K562 (cell line): ENCODE measurements around the gene KIF17. TPM values are rescaled to one million over a fixed set of nuclear protein-coding genes. Genes with fewer than 3 reads are reported as not detected.

ENCODE experiments used
- C11orf30 ChIP-seq: fragments of 450-650 bp; IDR thresholded peaks from 2 replicates; pipeline ENCODE4 v1.6.1; 2016; ENCODE audit warnings: low read depth, mild to moderate bottlenecking
- CBFA2T3 ChIP-seq: fragments of 450-650 bp; IDR thresholded peaks from 2 replicates; pipeline ENCODE4 v1.6.1; 2017
- CREM ChIP-seq: IDR thresholded peaks from 2 replicates; pipeline ENCODE4 v1.6.1; 2014; ENCODE audit warnings: antibody characterized with exemption, low read depth
- E2F3 ChIP-seq: fragments of 250-450 bp; sonication (Bioruptor Pico); IDR thresholded peaks from 2 replicates; pipeline ENCODE4 v1.4.0; 2020; ENCODE audit warnings: mild to moderate bottlenecking
- EP400 ChIP-seq: fragments of 450-650 bp; IDR thresholded peaks from 2 replicates; pipeline ENCODE4 v1.6.1; 2017; ENCODE audit warnings: antibody characterized with exemption, mild to moderate bottlenecking, moderate library complexity
- ETV6 ChIP-seq, 3 experiments: fragments of 150-350 bp in 1 of 3; sonication (generic) in 1 of 3; formaldehyde crosslinking in 1 of 3; IDR thresholded peaks; 2 replicates each; pipeline versions ENCODE4 v1.6.1 to v1.8.0; 2014 to 2022; ENCODE audit warnings: borderline replicate concordance in 2 of 3, low read depth in 2 of 3, antibody characterized with exemption in 1 of 3, low read length in 1 of 3, mild to moderate bottlenecking in 1 of 3, missing genetic modification reagents in 1 of 3
- HNRNPLL ChIP-seq: fragments of 200-400 bp; formaldehyde crosslinking; IDR thresholded peaks from 2 replicates; pipeline ENCODE4 v1.6.1; 2017; ENCODE audit warnings: low read length, low read depth, mild to moderate bottlenecking; ENCODE audit not compliant: poor library complexity, severe bottlenecking
- HOXB6 ChIP-seq: fragments of 250-450 bp; sonication (Bioruptor Pico); IDR thresholded peaks from 2 replicates; pipeline ENCODE4 v1.5.1; 2022; ENCODE audit warnings: mild to moderate bottlenecking, borderline replicate concordance
- LARP7 ChIP-seq: fragments of 450-650 bp; IDR thresholded peaks from 2 replicates; pipeline ENCODE4 v1.6.1; 2016
- MYBL2 ChIP-seq, 2 experiments: fragments of 450-650 bp in 1 of 2; sonication (generic) in 1 of 2; formaldehyde crosslinking in 1 of 2; IDR thresholded peaks; 2 replicates each; pipeline versions ENCODE4 v1.6.1 to v1.8.1; 2017 to 2022; ENCODE audit warnings: borderline replicate concordance in 1 of 2, inconsistent platforms in 1 of 2, low read depth in 1 of 2, mild to moderate bottlenecking in 1 of 2, missing genetic modification reagents in 1 of 2, moderate library complexity in 1 of 2
- NKRF ChIP-seq: fragments of 450-650 bp; IDR thresholded peaks from 2 replicates; pipeline ENCODE4 v1.6.1; 2016; ENCODE audit warnings: borderline replicate concordance
- PRDM10 ChIP-seq: fragments of 450-650 bp; IDR thresholded peaks from 2 replicates; pipeline ENCODE4 v1.6.1; 2018; ENCODE audit not compliant: partially characterized antibody
- RFX7 ChIP-seq: fragments of 250-450 bp; sonication (Bioruptor Pico); IDR thresholded peaks from 2 replicates; pipeline ENCODE4 v1.5.1; 2021; ENCODE audit warnings: mild to moderate bottlenecking
- RHOXF2B ChIP-seq: fragments of 250-450 bp; sonication (Bioruptor Pico); conservative IDR thresholded peaks from 2 replicates; pipeline ENCODE4 v1.5.1; 2021
- SAFB2 ChIP-seq: fragments of 200-400 bp; formaldehyde crosslinking; IDR thresholded peaks from 2 replicates; pipeline ENCODE4 v1.6.1; 2018; ENCODE audit warnings: borderline replicate concordance, low read length, low read depth, moderate library complexity; ENCODE audit not compliant: severe bottlenecking
- SNRNP70 ChIP-seq: fragments of 200-400 bp; formaldehyde crosslinking; optimal IDR thresholded peaks from 2 replicates; pipeline ENCODE3; 2017; ENCODE audit warnings: low read depth, low read length
- TBL1XR1 ChIP-seq, 2 experiments: IDR thresholded peaks; 2 replicates each; pipeline ENCODE4 v1.6.1; 2012; ENCODE audit warnings: improper control_type of control experiment in 2 of 2, low read length in 2 of 2, mild to moderate bottlenecking in 1 of 2
- TRIM25 ChIP-seq: fragments of 450-650 bp; IDR thresholded peaks from 2 replicates; pipeline ENCODE4 v1.7.0; 2016; ENCODE audit warnings: borderline replicate concordance
- ZNF280A ChIP-seq: fragments of 450-650 bp; IDR thresholded peaks from 2 replicates; pipeline ENCODE4 v1.6.1; 2018; ENCODE audit warnings: mild to moderate bottlenecking, low read depth; ENCODE audit not compliant: partially characterized antibody
- ZNF717 ChIP-seq: fragments of 250-450 bp; sonication (Bioruptor Pico); IDR thresholded peaks from 2 replicates; pipeline ENCODE4 v1.5.0; 2021
- polyA plus RNA-seq, 8 experiments: library from polyadenylated mRNA; depleted of rRNA in 4 of 8; stranded (reverse) in 5 of 8; unstranded in 3 of 8; fragments of >200 nt; fragmentation: Nextera tagmentation in 2 of 8; fragmentation: Illumina TruSeq in 1 of 8; extraction: Ambion mirVana in 2 of 8; extraction: Trizol in 1 of 8; gene quantifications; 2 replicates each; pipeline versions ENCODE4 v1.2.1 to v1.2.3, GENCODE V29; 2011 to 2014; ENCODE audit warnings: inconsistent platforms in 1 of 8, missing spikeins in 1 of 8
- total RNA-seq, 7 experiments: library from RNA; depleted of rRNA in 6 of 7; stranded (reverse); fragments of >200 nt in 6 of 7; fragmentation: Illumina TruSeq in 2 of 7; extraction: Trizol in 2 of 7; gene quantifications; 2 replicates each; pipeline versions ENCODE4 v1.2.1 to v1.2.3, GENCODE V29; 2011 to 2021; ENCODE audit warnings: low replicate concordance in 1 of 7

The KIF17 gene
- total and polyA plus RNA-seq, 9 of the 15 experiments (the other 6 are each of a cell fraction or from before 2014, with no cell fraction given) = 0.04 to 0.47 (median 0.18) TPM; not detected in 5

GRCh38 chr1:20630729-20631128, 87.1 kb downstream of the KIF17 start (continued):
- TF ChIP-seq SAFB2 (no peak), TRIM25 (no peak), NKRF (no peak), CREM (0 out of 2 replicates have a peak, but pooled peaks have one; percentile 17), CBFA2T3 (no peak), HNRNPLL (no peak), ETV6 (IDR thresholded peaks at IDR 0.05; ENCODE audit: borderline replicate concordance in 1 of 2, low read depth in 2 of 2, low read length in 1 of 2) (no peak), ETV6 (CRISPR knock-in tag; IDR thresholded peaks at IDR 0.05; ENCODE audit: borderline replicate concordance) (no peak), LARP7 (no peak), ZNF280A (peak; percentile 22), RHOXF2B (CRISPR knock-in tag) (no peak), TBL1XR1 (IDR thresholded peaks at IDR 0.05; ENCODE audit: low read length in 2 of 2) (no peak), RFX7 (CRISPR knock-in tag) (no peak), PRDM10 (no peak), SNRNP70 (no peak), MYBL2 (IDR thresholded peaks at IDR 0.05; ENCODE audit: low read depth) (no peak), MYBL2 (CRISPR knock-in tag; IDR thresholded peaks at IDR 0.05; ENCODE audit: borderline replicate concordance) (no peak), C11orf30 (peak; percentile 100), EP400 (peak; percentile 48; the same call in 1 of the 2 replicates), HOXB6 (CRISPR knock-in tag) (no peak), E2F3 (CRISPR knock-in tag) (no peak), ZNF717 (CRISPR knock-in tag) (no peak)
